ENCODE results near the gene SEC16A. TPM values are rescaled to one million over a fixed set of nuclear protein-coding genes. Genes with fewer than 3 reads are reported as not detected.
A peak's percentile ranks its signal among the peaks of the same experiment; 100 is the strongest.

The SEC16A gene
- total RNA-seq, 1 experiment from 2014 or later: 44.5 TPM

DNA sequence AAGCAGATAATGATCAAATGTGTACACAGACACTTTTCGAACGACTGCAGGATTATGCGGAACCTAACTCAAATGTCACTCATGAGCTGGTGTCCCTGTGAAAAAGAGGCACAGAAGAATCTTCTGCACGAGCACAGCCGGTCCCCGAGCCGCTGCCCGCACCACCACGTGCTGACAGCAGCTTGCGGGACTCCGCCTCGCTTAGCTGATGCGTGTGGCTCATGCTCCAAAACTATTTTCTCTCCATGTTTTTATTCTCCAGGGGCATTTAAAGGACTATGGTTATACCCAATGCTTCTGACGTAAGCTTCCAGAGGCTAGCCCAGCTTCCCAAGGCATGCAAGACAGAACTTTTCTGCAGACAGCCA is 9.5 kb downstream of the SEC16A start:
- Histone ChIP-seq H3K9me3 (replicated peaks) (no peaks in the 10 kb centered on the region), H3K4me3 (no peak overlapping the region), H3K36me3 (peaks cover 88% of the 10 kb centered on the region), H3K27ac (no peak overlapping the region), H3K27me3 (no peaks in the 10 kb centered on the region), H3K4me1 (peaks cover 11% of the 10 kb centered on the region)
- DNase-seq: no peak

DNA sequence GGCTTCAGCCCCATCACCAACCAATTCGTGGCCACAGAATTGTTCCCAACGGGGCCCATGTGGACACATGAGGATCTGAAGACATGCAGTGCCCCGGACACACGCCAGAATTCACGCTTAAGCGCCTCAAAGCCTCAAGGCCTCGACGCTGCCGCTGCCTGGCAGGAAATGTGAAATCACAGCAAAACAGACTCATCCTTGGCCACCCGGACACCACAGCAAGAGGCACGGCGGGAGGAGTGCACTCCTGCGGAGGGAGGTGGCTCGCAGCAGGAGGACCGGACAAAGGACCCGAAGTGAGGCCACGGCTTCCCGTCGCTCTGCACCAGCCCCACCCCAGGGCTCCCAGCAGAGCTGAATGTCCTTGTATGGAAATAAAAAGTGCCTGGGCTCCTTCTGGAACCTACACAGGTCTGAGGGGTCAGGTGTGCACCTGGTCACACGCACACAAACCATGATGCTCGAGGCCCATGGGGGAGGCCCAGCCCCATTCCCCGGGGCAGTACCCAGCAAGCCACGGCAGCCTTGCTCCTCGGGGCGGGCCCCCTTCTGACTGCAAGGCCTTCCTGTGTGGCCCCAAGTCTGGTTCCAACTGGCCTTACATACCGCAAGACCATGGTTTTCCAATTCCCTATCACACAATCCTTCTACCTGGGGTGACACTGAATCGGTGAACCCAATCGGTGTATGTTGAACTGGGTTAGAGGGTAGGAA is 10.0 kb downstream of the SEC16A start:
- Histone ChIP-seq H3K36me3 (peaks cover 93% of the 10 kb centered on the region), H3K4me3 (no peak overlapping the region), H3K27me3 (no peaks in the 10 kb centered on the region), H3K27ac (no peak overlapping the region), H3K9me3 (replicated peaks) (no peaks in the 10 kb centered on the region), H3K4me1 (peaks cover 15% of the 10 kb centered on the region)
- DNase-seq: no peak

DNA sequence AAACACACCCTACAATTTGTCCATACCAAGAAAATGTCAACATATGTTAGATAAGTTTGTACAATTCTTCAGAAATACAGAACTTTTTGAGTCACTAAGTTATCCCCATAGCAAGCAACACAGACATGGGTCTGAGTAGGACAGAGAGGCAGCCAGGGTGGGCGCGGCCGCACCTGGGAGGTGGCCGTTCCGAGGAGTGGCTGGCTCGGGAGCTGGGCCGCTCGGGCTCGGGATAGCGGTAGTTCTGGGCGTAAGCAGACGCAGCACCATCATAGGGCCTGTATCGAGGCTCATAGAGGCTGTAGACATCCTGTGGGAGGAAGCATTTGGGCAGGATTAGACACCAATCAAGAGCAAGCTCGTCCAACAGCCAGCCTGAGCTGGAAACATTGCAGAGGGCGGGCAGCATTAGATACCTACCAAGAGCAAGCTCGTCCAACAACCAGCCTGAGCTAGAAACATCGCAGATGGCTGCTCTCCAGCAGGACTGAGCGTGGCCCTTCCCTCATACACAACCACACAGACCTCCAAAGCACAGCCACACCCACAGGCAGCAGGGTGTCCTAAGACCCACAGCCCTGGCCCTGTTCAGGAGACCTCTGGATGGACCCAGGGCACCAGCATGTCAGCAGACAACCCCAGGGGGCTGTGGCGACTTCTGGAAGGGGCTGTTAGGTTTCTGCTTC is 10.9 kb downstream of the SEC16A start:
- H3K27me3 ChIP-seq: no peaks in the 10 kb centered on the region
- no peak overlapping the region for H3K27ac ChIP-seq
- H3K4me1 ChIP-seq: peaks cover 17% of the 10 kb centered on the region
- H3K9me3 ChIP-seq (replicated peaks): no peaks in the 10 kb centered on the region
- H3K4me3 ChIP-seq: no peak overlapping the region
- no peak for DNase-seq
- H3K36me3 ChIP-seq: peaks cover 90% of the 10 kb centered on the region

DNA sequence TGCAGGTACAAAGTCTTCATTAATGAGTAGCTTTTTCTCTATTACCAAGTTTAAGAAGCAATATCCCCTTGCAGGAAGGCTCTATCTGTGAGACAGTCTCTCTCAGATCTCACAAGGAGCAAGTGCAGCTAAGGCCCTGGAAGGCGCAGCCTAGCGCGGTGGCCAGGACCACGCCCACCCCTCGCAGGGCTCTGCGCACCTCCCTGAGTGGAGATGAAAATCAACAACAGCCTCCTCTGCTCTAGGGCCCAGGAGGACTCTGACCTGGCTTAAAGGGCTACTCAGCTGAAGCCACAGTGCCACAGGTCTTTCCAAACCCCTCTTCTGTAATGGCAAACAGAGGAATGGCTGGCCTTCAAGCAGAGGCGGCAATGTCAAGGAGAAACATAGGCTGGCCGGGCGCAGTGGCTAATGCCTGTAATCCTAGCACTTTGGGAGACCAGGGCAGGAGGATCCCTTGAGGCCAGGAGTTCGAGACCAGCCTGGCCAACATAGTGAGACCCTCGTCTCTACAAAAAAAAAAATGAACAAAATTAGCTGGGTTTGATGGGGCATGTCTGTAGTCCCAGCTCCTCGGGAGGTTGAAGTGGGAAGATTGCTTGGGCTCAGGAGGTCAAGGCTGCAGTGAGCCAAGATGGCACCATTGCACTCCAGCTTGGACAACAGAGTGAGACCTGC is 11.9 kb downstream of the SEC16A start:
- Histone ChIP-seq H3K36me3 (peaks cover 90% of the 10 kb centered on the region), H3K4me1 (peaks cover 17% of the 10 kb centered on the region), H3K27ac (no peak overlapping the region), H3K27me3 (no peaks in the 10 kb centered on the region), H3K4me3 (no peak overlapping the region), H3K9me3 (replicated peaks) (no peaks in the 10 kb centered on the region)
- DNase-seq: no peak

DNA sequence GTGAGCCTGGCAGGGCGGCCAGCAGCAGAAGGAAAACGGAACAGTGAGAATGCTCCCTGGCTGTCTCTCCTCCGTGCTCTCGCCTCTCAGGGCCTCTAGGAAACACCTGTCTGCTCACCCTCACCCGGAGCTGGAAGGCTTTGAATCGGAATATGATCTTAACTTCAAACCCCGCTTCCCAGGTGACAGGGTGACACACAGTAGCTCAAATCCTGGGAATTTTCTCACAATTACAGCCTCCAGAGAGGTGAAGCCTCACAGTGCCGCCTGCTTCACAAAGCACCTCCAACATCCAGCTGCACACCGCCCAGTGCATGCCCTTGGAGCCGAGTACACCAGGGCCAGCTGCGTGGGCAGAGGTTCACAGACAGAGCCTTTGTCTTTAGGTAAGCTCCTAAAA is 12.5 kb downstream of the SEC16A start:
- H3K4me1 ChIP-seq: peaks cover 17% of the 10 kb centered on the region
- no peak overlapping the region for H3K27ac ChIP-seq
- DNase-seq: no peak
- no peak overlapping the region for H3K4me3 ChIP-seq
- H3K27me3 ChIP-seq: no peaks in the 10 kb centered on the region
- H3K9me3 ChIP-seq (replicated peaks): no peaks in the 10 kb centered on the region
- H3K36me3 ChIP-seq: peaks cover 90% of the 10 kb centered on the region

DNA sequence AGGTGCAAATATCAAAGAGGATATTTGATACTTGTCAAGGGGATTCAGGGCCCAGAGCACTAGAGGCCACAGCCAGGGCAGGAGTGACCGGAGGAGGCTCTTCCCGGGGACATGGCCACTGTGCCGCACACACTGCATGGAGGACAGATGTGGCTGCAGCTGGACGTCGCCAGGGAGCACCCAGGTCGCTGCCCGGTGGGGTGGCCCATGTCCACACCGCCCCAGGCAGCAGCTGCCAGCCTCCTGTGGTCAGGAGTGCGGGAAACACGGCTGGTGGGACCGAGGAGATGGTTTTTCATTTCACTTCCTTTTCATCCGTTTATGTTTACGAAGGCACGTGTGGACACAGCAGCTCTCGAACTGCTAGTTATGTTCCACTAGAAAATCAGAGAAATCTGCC is 15.1 kb downstream of the SEC16A start:
- Histone ChIP-seq H3K27me3 (no peaks in the 10 kb centered on the region), H3K4me3 (no peak overlapping the region), H3K36me3 (peaks cover 88% of the 10 kb centered on the region), H3K9me3 (replicated peaks) (no peaks in the 10 kb centered on the region), H3K27ac (no peak overlapping the region), H3K4me1 (peaks cover 17% of the 10 kb centered on the region)
- peak in 1 of 2 experiments; percentile 50 for DNase-seq

DNA sequence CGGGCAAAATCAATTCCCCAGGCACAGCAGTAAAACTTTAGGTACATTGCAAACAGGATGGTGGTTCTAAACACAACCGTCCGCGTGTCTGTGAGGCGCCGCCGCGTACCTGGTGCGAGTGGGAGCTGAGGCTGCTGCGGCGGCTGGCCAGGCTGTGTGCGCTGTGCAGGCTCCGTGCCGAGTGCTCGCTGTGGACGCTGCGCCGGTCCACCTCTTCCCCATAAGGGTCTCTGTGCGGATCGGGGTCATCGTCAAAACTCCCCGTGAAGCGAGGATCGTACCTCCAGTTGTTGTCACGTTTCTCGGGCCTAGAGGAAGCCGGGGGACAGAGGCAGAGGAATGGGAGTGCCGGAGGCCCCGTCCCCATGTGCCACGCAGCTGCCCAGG is 16.7 kb downstream of the SEC16A start:
- Histone ChIP-seq H3K4me3 (no peak overlapping the region), H3K4me1 (peaks cover 17% of the 10 kb centered on the region), H3K27ac (no peak overlapping the region), H3K9me3 (replicated peaks) (no peaks in the 10 kb centered on the region), H3K36me3 (peaks cover 86% of the 10 kb centered on the region), H3K27me3 (no peaks in the 10 kb centered on the region)
- no peak for DNase-seq

DNA sequence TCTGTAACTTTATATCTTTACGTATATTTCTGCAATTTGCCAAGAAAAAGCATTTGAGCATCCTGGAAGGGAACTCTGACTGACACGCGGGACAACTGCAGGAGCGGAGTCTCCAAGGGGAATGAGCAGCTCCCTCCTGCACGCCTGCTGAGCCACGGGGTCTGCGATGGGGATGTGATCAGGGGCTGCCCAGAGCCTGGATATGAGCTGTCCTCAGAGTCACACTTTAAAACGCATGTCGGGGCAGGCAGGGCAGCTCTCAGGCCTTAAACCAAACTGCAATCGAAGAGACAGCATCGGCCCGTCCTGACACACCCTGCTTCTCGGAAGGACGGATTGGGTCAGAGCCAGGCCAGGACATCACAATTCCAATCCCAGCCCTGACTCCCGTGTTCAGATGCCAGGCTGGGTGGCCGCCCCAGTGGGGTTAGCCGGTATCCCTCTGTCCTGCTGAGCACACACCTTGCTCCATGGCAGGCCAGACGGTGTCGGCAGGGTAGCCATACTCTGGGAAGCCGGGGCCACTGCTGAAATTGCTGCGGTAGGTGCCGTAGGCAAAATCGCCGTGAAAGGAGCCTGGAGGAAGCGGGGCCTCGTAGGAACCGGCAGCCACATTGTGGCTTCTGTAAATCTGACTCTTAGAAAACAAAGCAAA is 17.2 kb downstream of the SEC16A start:
- Histone ChIP-seq H3K4me3 (no peak overlapping the region), H3K4me1 (peaks cover 17% of the 10 kb centered on the region), H3K27me3 (no peaks in the 10 kb centered on the region), H3K27ac (no peak overlapping the region), H3K9me3 (replicated peaks) (no peaks in the 10 kb centered on the region), H3K36me3 (peaks cover 86% of the 10 kb centered on the region)
- no peak for DNase-seq

DNA sequence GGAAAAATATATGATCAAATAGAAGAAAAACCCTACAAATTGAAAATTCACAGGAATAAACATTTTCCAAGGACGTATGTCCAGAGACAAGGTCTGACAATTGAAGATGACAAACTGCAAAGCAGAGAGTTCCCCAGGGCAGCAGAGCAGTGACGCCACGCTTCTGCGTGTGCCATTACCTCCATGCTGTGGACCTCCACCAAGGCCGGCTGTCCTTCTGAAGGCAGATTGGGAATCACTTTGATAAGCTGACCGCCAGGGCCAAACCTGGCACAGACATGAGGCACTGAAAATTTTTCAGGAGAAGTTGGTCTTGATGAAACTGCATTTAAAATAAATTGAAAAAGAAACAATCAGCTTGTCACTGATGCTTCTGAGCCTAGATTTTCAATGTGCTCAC is 18.6 kb downstream of the SEC16A start:
- no peak for DNase-seq
- H3K9me3 ChIP-seq (replicated peaks): no peaks in the 10 kb centered on the region
- no peak overlapping the region for H3K4me3 ChIP-seq
- H3K27ac ChIP-seq: no peak overlapping the region
- peaks cover 15% of the 10 kb centered on the region for H3K4me1 ChIP-seq
- H3K36me3 ChIP-seq: peaks cover 86% of the 10 kb centered on the region
- H3K27me3 ChIP-seq: no peaks in the 10 kb centered on the region

DNA sequence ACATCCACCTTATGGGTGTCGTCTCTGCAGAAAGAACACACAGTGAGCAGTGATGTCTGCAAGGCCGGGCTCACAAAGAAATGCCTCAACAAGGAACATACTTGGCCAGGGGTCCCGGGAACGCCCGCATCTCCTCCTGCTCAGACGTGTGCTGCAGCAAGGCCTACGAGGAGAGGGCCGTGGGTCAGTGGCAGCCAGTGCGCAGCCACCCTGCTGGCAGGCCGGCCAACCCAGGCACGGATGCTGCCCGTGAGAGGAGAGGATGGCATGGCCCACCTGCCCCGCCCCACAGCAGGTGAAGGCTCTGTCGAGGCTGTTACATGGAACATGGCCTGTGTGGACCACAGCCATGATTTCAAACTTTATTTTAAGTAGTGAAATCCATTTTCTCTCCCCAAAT is 19.3 kb downstream of the SEC16A start:
- peaks cover 8% of the 10 kb centered on the region for H3K4me1 ChIP-seq
- peaks cover 91% of the 10 kb centered on the region for H3K36me3 ChIP-seq
- H3K27me3 ChIP-seq: no peaks in the 10 kb centered on the region
- no peak for DNase-seq
- no peak overlapping the region for H3K4me3 ChIP-seq
- no peaks in the 10 kb centered on the region for H3K9me3 ChIP-seq (replicated peaks)
- H3K27ac ChIP-seq: no peak overlapping the region

DNA sequence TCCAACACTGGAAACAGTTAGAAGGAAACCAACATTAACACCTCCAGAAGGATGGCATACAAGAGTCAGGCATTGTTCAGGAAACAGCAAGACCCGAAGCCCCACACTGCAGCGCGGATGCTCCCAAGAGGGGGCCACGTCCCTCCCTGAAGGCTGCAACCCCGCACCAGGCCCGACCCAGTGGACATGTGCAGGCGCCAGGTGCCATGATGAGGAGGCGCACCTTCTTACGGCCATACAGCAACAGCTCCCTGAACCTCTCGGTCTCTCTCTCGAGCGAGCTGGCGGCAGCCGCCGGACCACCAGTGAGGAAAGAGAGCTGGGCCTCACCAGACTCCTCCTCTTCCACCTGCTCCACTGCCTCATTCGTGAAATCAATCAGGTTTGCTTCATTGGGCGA is 20.2 kb downstream of the SEC16A start:
- Histone ChIP-seq H3K27ac (no peak overlapping the region), H3K36me3 (peaks cover 91% of the 10 kb centered on the region), H3K9me3 (replicated peaks) (no peaks in the 10 kb centered on the region), H3K4me1 (peaks cover under 1% of the 10 kb centered on the region; the same call in 1 of the 2 replicates), H3K4me3 (no peak overlapping the region), H3K27me3 (no peaks in the 10 kb centered on the region)
- DNase-seq: no peak

DNA sequence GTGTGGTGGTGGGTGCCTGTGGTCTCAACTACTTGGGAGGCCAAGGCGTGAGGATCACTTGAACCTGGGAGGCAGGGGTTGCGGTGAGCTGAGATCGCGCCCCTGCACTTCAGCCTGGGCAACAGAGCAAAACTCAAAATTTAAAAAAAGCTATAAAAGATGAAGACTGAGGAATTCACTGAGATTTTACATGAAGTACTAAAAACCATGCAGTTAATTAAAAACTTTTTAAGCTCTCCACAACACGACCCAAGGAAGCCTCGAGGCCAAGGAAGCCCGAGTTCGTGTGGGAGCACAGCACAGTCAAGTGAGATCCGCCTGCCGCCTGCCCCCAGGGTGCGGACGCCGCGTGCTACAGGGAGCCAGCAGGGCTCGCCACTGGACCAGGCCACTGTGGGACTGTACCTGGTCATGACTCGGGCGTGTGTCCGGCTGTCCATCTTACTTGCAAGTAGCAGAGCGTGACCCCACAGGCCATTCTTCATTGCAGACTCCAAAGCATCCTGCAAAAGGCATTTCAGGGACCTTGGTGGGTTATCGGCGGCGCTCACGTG is 22.0 kb downstream of the SEC16A start:
- Histone ChIP-seq H3K27me3 (no peaks in the 10 kb centered on the region), H3K4me3 (no peak overlapping the region), H3K9me3 (replicated peaks) (no peaks in the 10 kb centered on the region), H3K27ac (no peak overlapping the region), H3K4me1 (no peaks in the 10 kb centered on the region), H3K36me3 (peaks cover 95% of the 10 kb centered on the region)
- no peak for DNase-seq

DNA sequence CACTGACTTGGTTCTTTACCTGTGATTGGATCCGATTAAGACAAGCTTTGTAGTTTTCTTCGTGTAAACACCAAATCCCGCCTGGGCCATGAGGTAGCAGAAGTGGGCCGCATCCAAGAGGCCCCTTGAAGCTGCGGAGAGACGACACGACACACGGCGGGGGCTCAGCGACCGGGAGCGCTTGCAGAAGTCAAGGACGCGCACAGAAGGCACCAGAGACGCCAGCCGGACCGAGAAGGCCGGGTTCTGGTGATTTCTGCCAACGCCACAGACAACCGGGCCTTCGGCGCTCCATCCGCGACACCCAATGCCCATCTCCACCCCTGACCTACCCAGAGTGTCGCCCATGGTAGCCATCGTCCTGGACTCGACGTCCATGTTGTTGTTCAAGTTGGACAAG is 23.4 kb downstream of the SEC16A start:
- Histone ChIP-seq H3K4me1 (no peaks in the 10 kb centered on the region), H3K27me3 (no peaks in the 10 kb centered on the region), H3K27ac (no peak overlapping the region), H3K4me3 (no peak overlapping the region), H3K36me3 (peaks cover 95% of the 10 kb centered on the region), H3K9me3 (replicated peaks) (no peaks in the 10 kb centered on the region)
- no peak for DNase-seq

DNA sequence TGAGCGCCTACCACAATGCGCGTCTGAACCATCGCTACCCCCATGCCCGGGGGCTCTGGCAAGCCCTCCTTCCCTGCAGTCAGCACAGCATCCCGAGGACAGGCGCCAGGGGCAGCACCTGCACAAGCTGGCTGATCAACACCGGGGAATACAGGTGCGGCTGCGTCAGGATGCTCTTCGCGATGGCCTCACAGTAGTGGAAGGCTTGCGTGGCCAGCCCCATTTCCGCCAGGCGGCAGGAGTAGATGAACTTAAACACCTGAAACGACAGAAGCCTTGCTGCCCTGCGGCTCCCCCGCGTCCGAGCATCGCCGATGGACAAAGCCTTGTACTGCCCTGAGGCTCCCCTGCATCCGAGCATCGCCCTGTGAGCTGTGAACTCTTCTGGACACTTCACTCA is 25.5 kb downstream of the SEC16A start:
- Histone ChIP-seq H3K4me1 (no peaks in the 10 kb centered on the region), H3K4me3 (no peak overlapping the region), H3K9me3 (replicated peaks) (no peaks in the 10 kb centered on the region), H3K27ac (no peak overlapping the region), H3K36me3 (peaks cover 90% of the 10 kb centered on the region), H3K27me3 (no peaks in the 10 kb centered on the region)
- no peak for DNase-seq

DNA sequence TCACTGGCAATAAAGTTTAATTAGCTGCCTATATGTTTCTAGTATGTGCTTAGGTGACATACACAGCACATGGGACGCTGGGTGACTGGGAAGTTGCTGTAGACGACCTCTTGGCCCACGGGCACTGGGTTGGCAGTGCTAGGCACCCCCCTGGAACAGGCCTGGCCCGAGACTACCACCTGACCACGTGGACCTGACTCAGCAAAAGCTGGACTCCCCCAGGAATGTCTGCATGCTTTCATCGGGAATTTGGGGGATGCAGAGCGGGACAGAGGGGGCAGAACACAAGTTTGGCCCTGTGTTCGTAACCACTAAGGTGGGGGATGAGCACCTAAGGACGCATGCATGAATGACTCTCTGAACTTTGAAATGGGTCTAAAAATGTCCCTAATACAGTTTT is 26.6 kb downstream of the SEC16A start:
- no peaks in the 10 kb centered on the region for H3K9me3 ChIP-seq (replicated peaks)

More for the DNA sequence above, 26.6 kb downstream of the SEC16A start:
- H3K4me1 ChIP-seq: no peaks in the 10 kb centered on the region; the same call in 1 of the 2 replicates
- no peak overlapping the region for H3K4me3 ChIP-seq
- no peak overlapping the region for H3K27ac ChIP-seq
- no peak for DNase-seq
- peaks cover 90% of the 10 kb centered on the region for H3K36me3 ChIP-seq
- no peaks in the 10 kb centered on the region for H3K27me3 ChIP-seq
